ENCODE measurements around the gene PRICKLE1. TPM values are rescaled to one million over a fixed set of nuclear protein-coding genes. Genes with fewer than 3 reads are reported as not detected.

PRICKLE1 gene
- polyA plus RNA-seq, 1 donor (not counting 4 experiments of a cell fraction or from before 2014, with no cell fraction given): 3.5 TPM

GRCh38 chr12:42608196-42608825 lies 18.8 kb upstream of the PRICKLE1 start:
- H3K4me2 ChIP-seq (ENCODE audit: control insufficient read depth, extremely low read depth, insufficient read depth, low read depth, low read length): no peak overlapping the region
- no peak for FAIRE-seq

DNA sequence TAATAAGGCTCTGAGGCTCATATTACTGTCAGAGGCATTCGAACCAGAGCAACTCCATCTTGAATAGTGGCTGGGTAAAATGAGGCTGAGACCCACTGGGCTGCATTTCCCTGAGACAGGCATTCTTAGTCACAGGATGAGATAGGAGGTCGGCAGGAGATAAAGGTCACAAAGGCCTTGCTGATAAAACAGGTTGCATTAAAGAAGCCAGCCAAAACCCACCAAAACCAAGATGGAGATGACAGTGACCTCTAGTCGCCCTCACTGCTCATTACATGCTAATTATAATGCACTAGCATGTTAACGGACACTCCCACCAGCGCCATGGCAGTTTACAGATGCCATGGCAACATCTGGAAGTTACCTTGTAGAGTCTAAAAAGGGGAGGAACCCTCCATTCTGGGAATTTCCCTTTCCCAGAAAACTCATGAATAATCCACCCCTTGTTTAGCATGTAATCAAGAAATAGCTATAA lies 18.1 kb upstream of the PRICKLE1 start:
- Histone ChIP-seq H3K4me3 (ENCODE audit: control insufficient read depth in 2 of 3, extremely low read depth in 1 of 3, insufficient read depth in 2 of 3, low read depth in 1 of 3, low read length in 3 of 3) (no peak overlapping the region), H3K27me3 (ENCODE audit: control insufficient read depth, extremely low read depth, insufficient read depth, low read length) (no peaks in the 10 kb centered on the region), H3K79me2 (ENCODE audit: control insufficient read depth, insufficient read depth, low read length) (no peaks in the 10 kb centered on the region), H2AFZ (ENCODE audit: control insufficient read depth, low read length) (no peak overlapping the region), H3K4me1 (ENCODE audit: control insufficient read depth, extremely low read depth, insufficient read depth, low read length) (peaks cover 3% of the 10 kb centered on the region), H3K36me3 (ENCODE audit: control insufficient read depth in 2 of 2, extremely low read depth in 1 of 2, insufficient read depth in 2 of 2, low read length in 2 of 2) (no peaks in the 10 kb centered on the region), H3K9me3 (ENCODE audit: control insufficient read depth, low read depth, low read length) (no peaks in the 10 kb centered on the region), H3K4me2 (ENCODE audit: control insufficient read depth, extremely low read depth, insufficient read depth, low read depth, low read length) (no peak overlapping the region), H3K9ac (ENCODE audit: control insufficient read depth, extremely low read depth, insufficient read depth, low read length) (no peak overlapping the region), H4K20me1 (ENCODE audit: control insufficient read depth, extremely low read depth, insufficient read depth, low read length) (no peaks in the 10 kb centered on the region), H3K27ac (ENCODE audit: control insufficient read depth, insufficient read depth, low read length) (no peak overlapping the region), H3K9me1 (ENCODE audit: control insufficient read depth, extremely low read depth, insufficient read depth, low read length) (no peaks in the 10 kb centered on the region)
- no peak for TF ChIP-seq EZH2 (IDR thresholded peaks at IDR 0.05; ENCODE audit: low read length)
- TF ChIP-seq, protein P1, sequence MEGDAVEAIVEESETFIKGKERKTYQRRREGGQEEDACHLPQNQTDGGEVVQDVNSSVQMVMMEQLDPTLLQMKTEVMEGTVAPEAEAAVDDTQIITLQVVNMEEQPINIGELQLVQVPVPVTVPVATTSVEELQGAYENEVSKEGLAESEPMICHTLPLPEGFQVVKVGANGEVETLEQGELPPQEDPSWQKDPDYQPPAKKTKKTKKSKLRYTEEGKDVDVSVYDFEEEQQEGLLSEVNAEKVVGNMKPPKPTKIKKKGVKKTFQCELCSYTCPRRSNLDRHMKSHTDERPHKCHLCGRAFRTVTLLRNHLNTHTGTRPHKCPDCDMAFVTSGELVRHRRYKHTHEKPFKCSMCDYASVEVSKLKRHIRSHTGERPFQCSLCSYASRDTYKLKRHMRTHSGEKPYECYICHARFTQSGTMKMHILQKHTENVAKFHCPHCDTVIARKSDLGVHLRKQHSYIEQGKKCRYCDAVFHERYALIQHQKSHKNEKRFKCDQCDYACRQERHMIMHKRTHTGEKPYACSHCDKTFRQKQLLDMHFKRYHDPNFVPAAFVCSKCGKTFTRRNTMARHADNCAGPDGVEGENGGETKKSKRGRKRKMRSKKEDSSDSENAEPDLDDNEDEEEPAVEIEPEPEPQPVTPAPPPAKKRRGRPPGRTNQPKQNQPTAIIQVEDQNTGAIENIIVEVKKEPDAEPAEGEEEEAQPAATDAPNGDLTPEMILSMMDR (optimal IDR thresholded peaks at IDR 0.05 in 1 of 3, IDR thresholded peaks at IDR 0.05 in 1 of 3, conservative IDR thresholded peaks at IDR 0.05 in 1 of 3; ENCODE audit: extremely low read depth in 1 of 3, insufficient read depth in 2 of 3, low read length in 3 of 3): no peak
- dilution Hi-C loops (cut with MboI; ENCODE audit: extremely low pct_ligation_motif_present, low sequenced_read_pairs): no loop called here
- no peak for FAIRE-seq
- DNase-seq (ENCODE audit: low read depth, low spot score): no peak

More at GRCh38 chr12:42608196-42608825, 18.8 kb upstream of the PRICKLE1 start:
- TF ChIP-seq, protein P1 (optimal IDR thresholded peaks at IDR 0.05 in 1 of 3, IDR thresholded peaks at IDR 0.05 in 1 of 3, conservative IDR thresholded peaks at IDR 0.05 in 1 of 3; ENCODE audit: extremely low read depth in 1 of 3, insufficient read depth in 2 of 3, low read length in 3 of 3): no peak
- no peak for TF ChIP-seq EZH2 (IDR thresholded peaks at IDR 0.05; ENCODE audit: low read length)
- Histone ChIP-seq H2AFZ (ENCODE audit: control insufficient read depth, low read length) (no peak overlapping the region), H3K9me3 (ENCODE audit: control insufficient read depth, low read depth, low read length) (no peaks in the 10 kb centered on the region), H4K20me1 (ENCODE audit: control insufficient read depth, extremely low read depth, insufficient read depth, low read length) (no peaks in the 10 kb centered on the region), H3K79me2 (ENCODE audit: control insufficient read depth, insufficient read depth, low read length) (no peaks in the 10 kb centered on the region), H3K4me3 (ENCODE audit: control insufficient read depth in 2 of 3, extremely low read depth in 1 of 3, insufficient read depth in 2 of 3, low read depth in 1 of 3, low read length in 3 of 3) (no peak overlapping the region), H3K4me1 (ENCODE audit: control insufficient read depth, extremely low read depth, insufficient read depth, low read length) (peaks cover 3% of the 10 kb centered on the region), H3K9me1 (ENCODE audit: control insufficient read depth, extremely low read depth, insufficient read depth, low read length) (no peaks in the 10 kb centered on the region), H3K27me3 (ENCODE audit: control insufficient read depth, extremely low read depth, insufficient read depth, low read length) (no peaks in the 10 kb centered on the region), H3K36me3 (ENCODE audit: control insufficient read depth in 2 of 2, extremely low read depth in 1 of 2, insufficient read depth in 2 of 2, low read length in 2 of 2) (no peaks in the 10 kb centered on the region), H3K27ac (ENCODE audit: control insufficient read depth, insufficient read depth, low read length) (no peak overlapping the region), H3K9ac (ENCODE audit: control insufficient read depth, extremely low read depth, insufficient read depth, low read length) (no peak overlapping the region)
- dilution Hi-C loops (cut with MboI; ENCODE audit: extremely low pct_ligation_motif_present, low sequenced_read_pairs): no loop called here
- DNase-seq (ENCODE audit: low read depth, low spot score): no peak
